Neural cell (in vitro differentiated cells): ENCODE measurements around the gene LRP8. TPM values are rescaled to one million over a fixed set of nuclear protein-coding genes. Genes with fewer than 3 reads are reported as not detected.

Source experiments
- H2AFZ ChIP-seq: fragments of 200-600, 300-800 bp; sonication (generic), shearing (Covaris generic); 2 replicates; pipeline ENCODE4 v1.6.0; 2014; ENCODE audit warnings: low read depth, mild to moderate bottlenecking, antibody characterized with exemption, low read length, moderate library complexity
- H3F3A ChIP-seq: fragments of 200-600 bp; shearing (Covaris generic); 2 replicates; pipeline ENCODE4 v1.6.1; 2016; ENCODE audit warnings: mild to moderate bottlenecking, moderate library complexity, mixed read lengths, antibody characterized with exemption, low read length; ENCODE audit not compliant: insufficient read depth, poor library complexity, severe bottlenecking
- H3K27ac ChIP-seq: fragments of 200-600, 300-800 bp; sonication (generic), shearing (Covaris generic); 2 replicates; pipeline ENCODE4 v1.5.1; 2014; ENCODE audit warnings: mild to moderate bottlenecking, low read length, moderate library complexity
- H3K27me3 ChIP-seq: fragments of 300-800, 200-600 bp; sonication (generic), shearing (Covaris generic); 2 replicates; pipeline ENCODE4 v1.6.0; 2014; ENCODE audit warnings: mild to moderate bottlenecking, low read depth, low read length, moderate library complexity; ENCODE audit not compliant: insufficient read depth
- H3K36me3 ChIP-seq: fragments of 300-800, 200-600 bp; sonication (generic), shearing (Covaris generic); 2 replicates; pipeline ENCODE4 v1.5.1; 2014; ENCODE audit warnings: mild to moderate bottlenecking, antibody characterized with exemption, low read length, moderate library complexity; ENCODE audit not compliant: insufficient read depth
- H3K4me2 ChIP-seq: fragments of 300-800, 200-600 bp; sonication (generic), shearing (Covaris generic); 2 replicates; pipeline ENCODE4 v1.6.0; 2014; ENCODE audit warnings: mild to moderate bottlenecking, low read length
- H3K4me3 ChIP-seq: fragments of 300-800, 200-600 bp; sonication (generic), shearing (Covaris generic); 2 replicates; pipeline ENCODE4 v1.5.1; 2014; ENCODE audit warnings: mild to moderate bottlenecking, low read length, moderate library complexity
- H3K79me2 ChIP-seq: fragments of 200-600 bp; shearing (Covaris generic); replicated peaks from 2 replicates; pipeline ENCODE4 v1.6.0; 2014; ENCODE audit warnings: mild to moderate bottlenecking, low read length, moderate library complexity; ENCODE audit not compliant: insufficient read depth
- H3K9ac ChIP-seq: fragments of 300-800, 200-600 bp; sonication (generic), shearing (Covaris generic); 2 replicates; pipeline ENCODE4 v1.6.1; 2016; ENCODE audit warnings: mild to moderate bottlenecking, low read length, mixed read lengths
- H3K9me2 ChIP-seq: fragments of 200-600 bp; shearing (Covaris generic); 2 replicates; pipeline ENCODE4 v1.6.1; 2016; ENCODE audit warnings: mild to moderate bottlenecking, low read length, mixed read lengths; ENCODE audit not compliant: insufficient read depth
- H3K9me3 ChIP-seq: fragments of 200-600, 300-800 bp; sonication (generic), shearing (Covaris generic); 2 replicates; pipeline ENCODE4 v1.6.1; 2016; ENCODE audit warnings: mild to moderate bottlenecking, mixed run types, low read length, moderate library complexity, mixed read lengths
- H4K20me1 ChIP-seq: fragments of 200-600 bp; shearing (Covaris generic); 2 replicates; pipeline ENCODE4 v1.6.1; 2016; ENCODE audit warnings: mild to moderate bottlenecking, mixed run types; ENCODE audit not compliant: insufficient read depth
- CTCF ChIP-seq: fragments of 450-650 bp; IDR thresholded peaks from 2 replicates; pipeline ENCODE4 v1.5.1; 2014; ENCODE audit warnings: antibody characterized with exemption, mild to moderate bottlenecking, moderate library complexity; ENCODE audit not compliant: poor library complexity, severe bottlenecking
- EP300 ChIP-seq: fragments of 450-650 bp; conservative IDR thresholded peaks from 2 replicates; pipeline ENCODE4 v1.6.1; 2014; ENCODE audit warnings: antibody characterized with exemption, mild to moderate bottlenecking, moderate library complexity; ENCODE audit not compliant: poor library complexity, severe bottlenecking
- EZH2 ChIP-seq: fragments of 200-600, 300-800 bp; shearing (Covaris generic), sonication (generic); IDR thresholded peaks from 2 replicates; pipeline ENCODE4 v1.6.1; 2014; ENCODE audit warnings: antibody characterized with exemption, low read length, borderline replicate concordance, mild to moderate bottlenecking; ENCODE audit not compliant: insufficient read depth, poor library complexity, severe bottlenecking
- MXI1 ChIP-seq: fragments of 450-650 bp; conservative IDR thresholded peaks from 2 replicates; pipeline ENCODE4 v1.6.1; 2014; ENCODE audit warnings: antibody characterized with exemption, mild to moderate bottlenecking; ENCODE audit not compliant: poor library complexity, severe bottlenecking
- POLR2AphosphoS5 ChIP-seq: IDR thresholded peaks from 2 replicates; pipeline ENCODE4 v1.6.1; 2012
- RAD21 ChIP-seq: fragments of 450-650 bp; conservative IDR thresholded peaks from 2 replicates; pipeline ENCODE4 v1.6.1; 2014; ENCODE audit warnings: antibody characterized with exemption, mild to moderate bottlenecking, moderate library complexity
- SMC3 ChIP-seq: fragments of 450-650 bp; conservative IDR thresholded peaks from 2 replicates; pipeline ENCODE4 v1.6.1; 2014; ENCODE audit warnings: antibody characterized with exemption, mild to moderate bottlenecking, moderate library complexity; ENCODE audit not compliant: poor library complexity
- TAF1 ChIP-seq: IDR thresholded peaks from 2 replicates; pipeline ENCODE4 v1.6.1; 2012; ENCODE audit warnings: low read depth
- polyA plus RNA-seq: library from polyadenylated mRNA; depleted of rRNA; stranded (reverse); fragments of >200 nt; gene quantifications from 2 replicates; pipeline ENCODE4 v1.2.3, GENCODE V29; 2014
- TF ChIP-seq, protein P1 (sequence below): IDR thresholded peaks from 2 replicates; pipeline ENCODE4 v1.6.1; 2012; ENCODE audit warnings: borderline replicate concordance

The LRP8 gene
- polyA plus RNA-seq, 1 donor from 2014 or later = 65.8 TPM

DNA sequence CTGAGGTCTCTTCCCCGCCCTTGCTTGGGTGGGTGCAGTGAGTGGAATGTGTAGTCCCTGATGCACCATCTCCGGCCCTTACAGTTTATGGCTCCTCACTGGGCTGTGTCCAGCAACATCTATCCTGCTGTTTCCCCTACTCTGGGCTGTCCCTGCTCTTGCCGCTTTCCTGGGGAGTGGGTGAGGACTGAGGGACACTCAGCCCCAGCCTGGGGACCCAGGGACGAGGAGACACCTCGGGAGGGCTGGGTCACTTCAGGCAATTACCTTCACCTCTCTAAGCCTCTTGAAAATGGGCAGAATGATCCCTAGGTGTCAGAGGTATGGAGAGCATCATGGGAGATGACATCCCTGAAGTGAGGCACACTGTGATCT, 13.6 kb upstream of the LRP8 start:
- no peak overlapping the region for H3K4me2 ChIP-seq
- no peak overlapping the region for H3K4me3 ChIP-seq
- H3K36me3 ChIP-seq = no peaks in the 10 kb centered on the region
- H3K9me2 ChIP-seq = no peaks in the 10 kb centered on the region
- no peak overlapping the region for H3K27ac ChIP-seq
- no peaks in the 10 kb centered on the region for H3K9me3 ChIP-seq
- TF ChIP-seq CTCF (no peak), TAF1 (no peak), RAD21 (no peak), EZH2 (no peak), POLR2AphosphoS5 (no peak), EP300 (no peak), MXI1 (no peak), SMC3 (no peak)
- TF ChIP-seq, protein P1, sequence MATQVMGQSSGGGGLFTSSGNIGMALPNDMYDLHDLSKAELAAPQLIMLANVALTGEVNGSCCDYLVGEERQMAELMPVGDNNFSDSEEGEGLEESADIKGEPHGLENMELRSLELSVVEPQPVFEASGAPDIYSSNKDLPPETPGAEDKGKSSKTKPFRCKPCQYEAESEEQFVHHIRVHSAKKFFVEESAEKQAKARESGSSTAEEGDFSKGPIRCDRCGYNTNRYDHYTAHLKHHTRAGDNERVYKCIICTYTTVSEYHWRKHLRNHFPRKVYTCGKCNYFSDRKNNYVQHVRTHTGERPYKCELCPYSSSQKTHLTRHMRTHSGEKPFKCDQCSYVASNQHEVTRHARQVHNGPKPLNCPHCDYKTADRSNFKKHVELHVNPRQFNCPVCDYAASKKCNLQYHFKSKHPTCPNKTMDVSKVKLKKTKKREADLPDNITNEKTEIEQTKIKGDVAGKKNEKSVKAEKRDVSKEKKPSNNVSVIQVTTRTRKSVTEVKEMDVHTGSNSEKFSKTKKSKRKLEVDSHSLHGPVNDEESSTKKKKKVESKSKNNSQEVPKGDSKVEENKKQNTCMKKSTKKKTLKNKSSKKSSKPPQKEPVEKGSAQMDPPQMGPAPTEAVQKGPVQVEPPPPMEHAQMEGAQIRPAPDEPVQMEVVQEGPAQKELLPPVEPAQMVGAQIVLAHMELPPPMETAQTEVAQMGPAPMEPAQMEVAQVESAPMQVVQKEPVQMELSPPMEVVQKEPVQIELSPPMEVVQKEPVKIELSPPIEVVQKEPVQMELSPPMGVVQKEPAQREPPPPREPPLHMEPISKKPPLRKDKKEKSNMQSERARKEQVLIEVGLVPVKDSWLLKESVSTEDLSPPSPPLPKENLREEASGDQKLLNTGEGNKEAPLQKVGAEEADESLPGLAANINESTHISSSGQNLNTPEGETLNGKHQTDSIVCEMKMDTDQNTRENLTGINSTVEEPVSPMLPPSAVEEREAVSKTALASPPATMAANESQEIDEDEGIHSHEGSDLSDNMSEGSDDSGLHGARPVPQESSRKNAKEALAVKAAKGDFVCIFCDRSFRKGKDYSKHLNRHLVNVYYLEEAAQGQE = no peak
- H3K79me2 ChIP-seq = no peaks in the 10 kb centered on the region
- no peak overlapping the region for H2AFZ ChIP-seq
- H3F3A ChIP-seq = no peaks in the 10 kb centered on the region
- no peak overlapping the region for H3K9ac ChIP-seq
- H3K27me3 ChIP-seq = no peaks in the 10 kb centered on the region
- no peaks in the 10 kb centered on the region for H4K20me1 ChIP-seq

- Histone ChIP-seq H4K20me1 (no peaks in the 10 kb centered on the region), H2AFZ (no peak overlapping the region), H3K27ac (no peak overlapping the region), H3K9ac (no peak overlapping the region), H3F3A (no peaks in the 10 kb centered on the region), H3K36me3 (no peaks in the 10 kb centered on the region), H3K4me2 (no peak overlapping the region), H3K27me3 (no peaks in the 10 kb centered on the region), H3K4me3 (no peak overlapping the region), H3K79me2 (no peaks in the 10 kb centered on the region), H3K9me2 (no peaks in the 10 kb centered on the region), H3K9me3 (no peaks in the 10 kb centered on the region)
- TF ChIP-seq CTCF (no peak), EZH2 (no peak), MXI1 (no peak), EP300 (no peak), SMC3 (no peak), TAF1 (no peak), POLR2AphosphoS5 (no peak), RAD21 (no peak)
- TF ChIP-seq, protein P1 = no peak
Measured at GRCh38 chr1:53340660-53341520, 13.0 kb upstream of the LRP8 start.
